Measurements from ENCODE around the gene A3GALT2.

- TF ChIP-seq POLR2A (IDR thresholded peaks at IDR 0.05; ENCODE audit: low read depth, low read length) (no peak), POLR2AphosphoS5 (IDR thresholded peaks at IDR 0.05; ENCODE audit: low read depth, low read length) (no peak), SPI1 (IDR thresholded peaks at IDR 0.05; ENCODE audit: low read depth, low read length) (no peak), TAF1 (IDR thresholded peaks at IDR 0.05; ENCODE audit: low read depth, low read length) (no peak)
Measured at GRCh38 chr1:33302325-33302724, 18.6 kb downstream of the A3GALT2 start.

Data from GM12891 (cell line).